ENCODE measurements around the gene KCNH1. TPM values are rescaled to one million over a fixed set of nuclear protein-coding genes. Genes with fewer than 3 reads are reported as not detected.

KCNH1 gene
- total RNA-seq, 4 donors from 2014 or later, result 0.24 to 1.6 TPM; not detected in 2

GRCh38 chr1:210650403-210650802 is 483.5 kb downstream of the KCNH1 start:
- no peak for TF ChIP-seq CTCF (IDR thresholded peaks at IDR 0.05)
- ATAC-seq (ENCODE audit: low FRiP score), result no peak

GRCh38 chr1:210648588-210649269 is 485.2 kb downstream of the KCNH1 start:
- ATAC-seq (ENCODE audit: low FRiP score) (no peak), DNase-seq (ENCODE audit: low spot score) (no peak)

More at GRCh38 chr1:210650403-210650802, 483.5 kb downstream of the KCNH1 start:
- no peak for DNase-seq (ENCODE audit: low spot score)

GRCh38 chr1:210647406-210648333 is 486.3 kb downstream of the KCNH1 start:
- TF ChIP-seq CTCF (IDR thresholded peaks at IDR 0.05), result no peak
- no peak for DNase-seq (ENCODE audit: low spot score)
- no peak for ATAC-seq (ENCODE audit: low FRiP score)

More at GRCh38 chr1:210648588-210649269, 485.2 kb downstream of the KCNH1 start:
- no peak for TF ChIP-seq CTCF (IDR thresholded peaks at IDR 0.05)

- no peak for TF ChIP-seq CTCF (IDR thresholded peaks at IDR 0.05)
- ATAC-seq (ENCODE audit: low FRiP score), result no peak
- no peak for DNase-seq (ENCODE audit: low spot score)
These were observed 487.7 kb downstream of the KCNH1 start for GRCh38 chr1:210646258-210646616.

GRCh38 chr1:210645582-210646257 is 488.2 kb downstream of the KCNH1 start:
- ATAC-seq (ENCODE audit: low FRiP score) (no peak), DNase-seq (ENCODE audit: low spot score) (no peak)
- TF ChIP-seq CTCF (IDR thresholded peaks at IDR 0.05), result no peak

- no peak for TF ChIP-seq CTCF (IDR thresholded peaks at IDR 0.05)
- no peak for ATAC-seq (ENCODE audit: low FRiP score)
- no peak for DNase-seq (ENCODE audit: low spot score)
These were observed 492.4 kb downstream of the KCNH1 start for GRCh38 chr1:210641582-210641981.
